WI38 (cell line): ENCODE data around the gene CRB1.

Experiments used
- H3K4me3 ChIP-seq: 2 replicates; pipeline ENCODE4 v1.5.1; 2011; ENCODE audit warnings: low read depth, mild to moderate bottlenecking, control low read depth, low read length
- CTCF ChIP-seq: IDR thresholded peaks from 2 replicates; pipeline ENCODE4 v1.5.1; 2012; ENCODE audit warnings: low read depth, mild to moderate bottlenecking, control low read depth, low read length

Gene CRB1

GRCh38 chr1:197268012-197268411 is at the start of gene CRB1:
CRB1 (plus strand) TSS chr1:197268252; CDS start chr1:197268413, 161 bp downstream.
- no peak for TF ChIP-seq CTCF
- no peak within 1 kb of the TSS for H3K4me3 ChIP-seq

- no peak for TF ChIP-seq CTCF
Observed at GRCh38 chr1:197218857-197219256, 49.2 kb upstream of the CRB1 start.

GRCh38 chr1:197222025-197222685 is 45.9 kb upstream of the CRB1 start:
- TF ChIP-seq CTCF, result no peak
- no peak overlapping the region for H3K4me3 ChIP-seq

More at GRCh38 chr1:197218857-197219256, 49.2 kb upstream of the CRB1 start:
- H3K4me3 ChIP-seq, result no peak overlapping the region

- TF ChIP-seq CTCF, result no peak
- H3K4me3 ChIP-seq, result no peak overlapping the region
Observed at GRCh38 chr1:197222780-197223179, 45.3 kb upstream of the CRB1 start.

GRCh38 chr1:197224160-197224559 is 43.9 kb upstream of the CRB1 start:
- no peak overlapping the region for H3K4me3 ChIP-seq
- TF ChIP-seq CTCF, result no peak

GRCh38 chr1:197225611-197226010 is 42.4 kb upstream of the CRB1 start:
- H3K4me3 ChIP-seq, result no peak overlapping the region

More at GRCh38 chr1:197225611-197226010, 42.4 kb upstream of the CRB1 start:
- TF ChIP-seq CTCF, result no peak
